OCI-LY7 (cell line): ENCODE results near the gene FXYD2. TPM values are rescaled to one million over a fixed set of nuclear protein-coding genes. Genes with fewer than 3 reads are reported as not detected.

Experiments
- BruUV-seq: library from RNA; stranded (reverse); fragments of 400-500 nt; replicated peaks from 2 replicates; lab custom pipeline; 2021; lab: Mats Ljungman, UMichigan
- CTCF ChIA-PET: fragments of 300-600 bp; sonication (Branson Sonifier 250); formaldehyde crosslinking; loops from one replicate; lab custom pipeline; 2022; ENCODE audit warnings: antibody characterized with exemption; ENCODE audit not compliant: unreplicated experiment; lab: Charles Lee
- POLR2A ChIA-PET: fragments of 300-600 bp; sonication (Branson Sonifier 250); formaldehyde crosslinking; loops from one replicate; lab custom pipeline; 2022; ENCODE audit warnings: antibody characterized with exemption; lab: Charles Lee
- DNase-seq: peaks from one replicate; pipeline ENCODE4 v3.0.0-alpha.2; 2015; ENCODE audit warnings: low spot score
- H2AFZ ChIP-seq: fragments of 200-600 bp; sonication (generic), shearing (Covaris generic); 2 replicates; pipeline ENCODE4 v1.6.1; 2014; ENCODE audit warnings: mild to moderate bottlenecking, antibody characterized with exemption, low read length, moderate library complexity
- H3K27ac ChIP-seq: fragments of 200-600 bp; sonication (generic); 2 replicates; pipeline ENCODE4 v1.5.1; 2014; ENCODE audit warnings: mixed run types, low read depth, mild to moderate bottlenecking, moderate library complexity, low read length, inconsistent platforms; ENCODE audit not compliant: poor library complexity, severe bottlenecking
- H3K36me3 ChIP-seq: fragments of 200-600 bp; sonication (generic); 2 replicates; pipeline ENCODE4 v1.6.1; 2014; ENCODE audit warnings: mild to moderate bottlenecking, antibody characterized with exemption, low read length, moderate library complexity, mixed read lengths; ENCODE audit not compliant: insufficient read depth
- H3K4me1 ChIP-seq: fragments of 200-600 bp; sonication (generic); 2 replicates; pipeline ENCODE4 v1.5.1; 2014; ENCODE audit warnings: mild to moderate bottlenecking, low read length; ENCODE audit not compliant: insufficient read depth, poor library complexity, severe bottlenecking
- H3K4me2 ChIP-seq: fragments of 200-600 bp; sonication (generic); 2 replicates; pipeline ENCODE4 v1.6.1; 2014; ENCODE audit warnings: mild to moderate bottlenecking, low read length
- H3K4me3 ChIP-seq: fragments of 200-600 bp; sonication (generic); 2 replicates; pipeline ENCODE4 v1.5.1; 2014; ENCODE audit warnings: mild to moderate bottlenecking, low read depth, low read length; ENCODE audit not compliant: poor library complexity, severe bottlenecking
- H3K79me2 ChIP-seq: fragments of 200-600 bp; sonication (generic); 2 replicates; pipeline ENCODE4 v1.6.1; 2016; ENCODE audit warnings: low read depth, mild to moderate bottlenecking, low read length, moderate library complexity, mixed read lengths; ENCODE audit not compliant: insufficient read depth
- H3K9me2 ChIP-seq: fragments of 200-600 bp; sonication (generic); 2 replicates; pipeline ENCODE4 v1.6.1; 2016; ENCODE audit warnings: mild to moderate bottlenecking, low read length, mixed read lengths; ENCODE audit not compliant: insufficient read depth
- H3K9me3 ChIP-seq: fragments of 200-600 bp; sonication (generic); 2 replicates; pipeline ENCODE4 v1.6.1; 2014; ENCODE audit warnings: mild to moderate bottlenecking, mixed run types, low read length, mixed read lengths
- H4K20me1 ChIP-seq: fragments of 200-600 bp; sonication (generic); 2 replicates; pipeline ENCODE4 v1.6.1; 2014; ENCODE audit warnings: mild to moderate bottlenecking, antibody characterized with exemption, low read length, moderate library complexity, mixed read lengths; ENCODE audit not compliant: insufficient read depth
- CTCF ChIP-seq: fragments of 200-600 bp; sonication (generic); conservative IDR thresholded peaks from 2 replicates; pipeline ENCODE4 v1.5.1; 2014; ENCODE audit warnings: mild to moderate bottlenecking, antibody characterized with exemption, low read length, moderate library complexity, mixed read lengths
- EZH2phosphoT487 ChIP-seq: fragments of 200-600 bp; sonication (generic); IDR thresholded peaks from 2 replicates; pipeline ENCODE4 v1.6.1; 2018; ENCODE audit warnings: low read depth, borderline replicate concordance, mild to moderate bottlenecking, mixed run types, antibody characterized with exemption, low read length, moderate library complexity, mixed read lengths
- intact Hi-C: fragments of 100-400 bp; cut with micrococcal nuclease; formaldehyde crosslinking; loops from one replicate; pipeline ENCODE4 v1.10.0; 2022; ENCODE audit not compliant: unreplicated experiment
- total RNA-seq, 2 experiments: library from RNA; depleted of rRNA in 1 of 2; stranded (reverse); fragments of >200 nt in 1 of 2; shearing (Covaris generic) in 1 of 2; gene quantifications; 2 replicates each; pipeline ENCODE4 v1.2.3, GENCODE V29; 2014 to 2022

Gene FXYD2
- total RNA-seq, 2 experiments from 2014 or later = not detected

GRCh38 chr11:117772360-117772759 is 52.2 kb downstream of the FXYD2 start:
- CTCF ChIA-PET = no interaction called here
- DNase-seq = no peak
- no peaks in the 10 kb centered on the region for H3K79me2 ChIP-seq
- no peaks in the 10 kb centered on the region for H3K4me1 ChIP-seq
- intact Hi-C loops = no loop called here
- BruUV-seq = no TSS peak
- H3K9me2 ChIP-seq = no peaks in the 10 kb centered on the region
- H3K27ac ChIP-seq = no peak overlapping the region
- H3K36me3 ChIP-seq = no peaks in the 10 kb centered on the region
- no peak overlapping the region for H3K4me2 ChIP-seq
- H4K20me1 ChIP-seq = no peaks in the 10 kb centered on the region
- no peak overlapping the region for H3K4me3 ChIP-seq
- POLR2A ChIA-PET = no interaction called here
- TF ChIP-seq CTCF (no peak), EZH2phosphoT487 (no peak)
- H3K9me3 ChIP-seq = no peaks in the 10 kb centered on the region
- no peak overlapping the region for H2AFZ ChIP-seq

GRCh38 chr11:117771841-117772240 is 52.7 kb downstream of the FXYD2 start:
- no peak overlapping the region for H3K27ac ChIP-seq
- no peak overlapping the region for H3K4me2 ChIP-seq
- H3K79me2 ChIP-seq = no peaks in the 10 kb centered on the region
- H3K36me3 ChIP-seq = no peaks in the 10 kb centered on the region
- TF ChIP-seq CTCF (no peak), EZH2phosphoT487 (no peak)
- intact Hi-C loops = no loop called here
- DNase-seq = no peak
- BruUV-seq = no TSS peak
- H3K4me1 ChIP-seq = no peaks in the 10 kb centered on the region
- no peak overlapping the region for H3K4me3 ChIP-seq
- ChIA-PET CTCF (no interaction called here), POLR2A (no interaction called here)
- no peaks in the 10 kb centered on the region for H3K9me2 ChIP-seq
- H3K9me3 ChIP-seq = no peaks in the 10 kb centered on the region
- no peaks in the 10 kb centered on the region for H4K20me1 ChIP-seq
- no peak overlapping the region for H2AFZ ChIP-seq

DNA sequence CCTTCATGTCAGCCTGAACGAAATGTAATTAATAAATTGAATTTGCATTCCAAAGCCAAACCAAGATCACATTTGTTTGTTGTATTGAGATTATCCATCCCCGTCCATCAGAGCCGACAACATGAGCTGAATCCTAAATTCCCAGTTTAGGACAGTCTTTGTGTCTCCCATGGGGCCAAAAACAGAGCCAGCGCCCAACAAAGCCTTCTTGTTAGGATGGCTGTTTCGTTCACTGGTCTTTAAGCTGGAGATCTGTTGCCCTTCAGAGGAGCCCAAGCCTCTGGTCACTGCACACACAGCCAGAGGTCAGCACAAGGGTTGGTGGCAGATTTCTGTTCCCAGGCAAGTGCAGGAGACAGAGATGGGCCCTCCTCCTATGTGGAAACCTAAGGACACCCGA is 53.3 kb downstream of the FXYD2 start:
- Histone ChIP-seq H3K9me3 (no peaks in the 10 kb centered on the region), H3K9me2 (no peaks in the 10 kb centered on the region), H3K4me1 (no peaks in the 10 kb centered on the region), H3K27ac (no peak overlapping the region), H3K36me3 (no peaks in the 10 kb centered on the region), H3K4me2 (no peak overlapping the region), H4K20me1 (no peaks in the 10 kb centered on the region), H3K79me2 (no peaks in the 10 kb centered on the region), H2AFZ (no peak overlapping the region), H3K4me3 (no peak overlapping the region)
- TF ChIP-seq EZH2phosphoT487 (no peak), CTCF (no peak)
- intact Hi-C loops = no loop called here
- no TSS peak for BruUV-seq
- POLR2A ChIA-PET = no interaction called here
- CTCF ChIA-PET = no interaction called here
- DNase-seq = no peak
